GM21447 (cell line): ENCODE data around the gene ATP13A1.
"Not testable (repeated sequence)": the region's sequence is repeated elsewhere in the genome, so short reads cannot be mapped to it uniquely, and the experiment has no call there.

Experiments
- ATAC-seq: cut with Tn5 transposase; IDR thresholded peaks from one replicate; pipeline ENCODE4 v1.9.1; 2021; ENCODE audit not compliant: unreplicated experiment

ATP13A1 gene

GRCh38 chr19:19663256-19664120 lies at the start of gene ATP13A1:
TSS of gene ATP13A1 (minus strand) at chr19:19663676. CDS start at chr19:19663666, 10 bp downstream.
- peak; percentile 61 for ATAC-seq

- ATAC-seq = no peak
Measured at GRCh38 chr19:19711934-19712828, 48.7 kb upstream of the ATP13A1 start.

GRCh38 chr19:19711306-19711933 lies 47.9 kb upstream of the ATP13A1 start:
- no peak for ATAC-seq

DNA sequence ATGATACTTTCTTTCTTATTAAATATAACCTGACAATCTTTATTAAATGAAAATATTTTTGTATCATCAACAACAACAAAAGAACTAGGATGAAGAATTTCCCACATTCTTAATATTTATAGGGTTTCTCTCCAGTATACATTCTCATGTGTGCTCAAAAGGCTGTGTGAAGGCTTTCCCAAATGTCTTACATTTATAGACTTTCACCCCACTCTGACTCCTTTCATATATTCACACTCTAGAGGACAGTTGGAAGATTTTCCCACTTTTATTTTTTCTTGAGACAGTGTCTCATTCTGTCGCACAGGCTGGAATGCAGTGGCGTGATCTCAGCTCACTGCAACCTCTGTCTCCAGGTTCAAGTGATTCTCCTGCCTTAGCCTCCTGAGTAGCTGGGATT lies 47.0 kb upstream of the ATP13A1 start:
- ATAC-seq = no peak

DNA sequence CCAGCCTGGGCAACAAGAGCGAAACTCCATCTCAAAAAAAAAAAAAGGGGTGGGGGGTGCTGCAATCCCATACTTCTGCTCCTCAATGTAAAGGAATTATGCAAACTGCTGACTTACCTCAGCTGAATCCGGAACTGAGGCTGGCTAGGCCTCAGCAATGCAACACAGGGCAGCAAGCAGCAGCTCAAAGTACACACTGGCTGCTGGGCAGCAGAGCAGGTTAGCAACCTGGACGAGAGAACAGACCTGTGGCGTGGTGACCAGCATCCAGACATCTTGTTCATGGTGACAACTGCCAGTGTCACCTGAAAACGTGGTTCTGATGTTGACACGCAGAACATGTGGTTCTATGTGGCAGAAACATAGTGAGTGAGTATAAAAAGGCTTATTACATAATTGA lies 41.4 kb upstream of the ATP13A1 start:
- ATAC-seq = no peak

DNA sequence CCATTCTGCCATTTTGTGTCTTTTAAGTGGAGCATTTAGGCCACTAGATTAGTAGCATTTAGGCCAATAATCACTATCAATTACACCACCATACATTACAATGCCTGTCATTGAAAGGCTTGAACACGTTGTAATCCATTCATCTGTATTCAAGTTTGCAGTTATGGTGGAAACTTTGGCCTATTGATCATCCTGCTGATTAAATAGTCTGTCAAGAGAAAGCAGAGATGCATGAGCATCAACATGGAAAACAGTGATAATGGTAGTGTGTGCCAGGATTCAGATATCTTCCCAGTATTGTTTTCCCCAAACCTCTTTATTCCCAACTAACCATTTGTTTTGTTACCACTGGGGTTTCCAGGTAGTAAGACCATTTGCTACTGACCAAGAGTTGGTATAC lies 37.0 kb upstream of the ATP13A1 start:
- not testable (repeated sequence) for ATAC-seq

GRCh38 chr19:19697589-19697988 lies 34.1 kb upstream of the ATP13A1 start:
- no peak for ATAC-seq

DNA sequence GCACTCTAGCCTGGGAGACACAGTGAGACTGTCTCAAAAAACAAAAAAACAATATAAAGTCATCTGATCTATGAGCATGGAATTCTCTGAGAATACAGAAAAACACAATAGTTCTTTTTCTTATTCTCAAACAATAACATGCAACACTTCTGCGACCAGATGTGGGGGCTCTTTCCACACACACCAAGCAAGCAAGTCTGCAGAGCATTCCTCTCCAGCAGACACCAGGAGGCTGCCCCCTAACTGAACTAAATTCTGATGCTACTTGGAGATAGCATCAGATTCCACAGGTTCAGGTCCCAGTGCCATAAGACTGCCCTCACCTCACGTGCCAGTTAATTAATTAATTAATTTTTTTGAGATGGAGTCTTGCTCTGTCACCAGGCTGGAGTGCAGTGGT lies 32.9 kb upstream of the ATP13A1 start:
- ATAC-seq = no peak

- ATAC-seq = no peak
Measured at GRCh38 chr19:19691683-19692082, 28.2 kb upstream of the ATP13A1 start.

DNA sequence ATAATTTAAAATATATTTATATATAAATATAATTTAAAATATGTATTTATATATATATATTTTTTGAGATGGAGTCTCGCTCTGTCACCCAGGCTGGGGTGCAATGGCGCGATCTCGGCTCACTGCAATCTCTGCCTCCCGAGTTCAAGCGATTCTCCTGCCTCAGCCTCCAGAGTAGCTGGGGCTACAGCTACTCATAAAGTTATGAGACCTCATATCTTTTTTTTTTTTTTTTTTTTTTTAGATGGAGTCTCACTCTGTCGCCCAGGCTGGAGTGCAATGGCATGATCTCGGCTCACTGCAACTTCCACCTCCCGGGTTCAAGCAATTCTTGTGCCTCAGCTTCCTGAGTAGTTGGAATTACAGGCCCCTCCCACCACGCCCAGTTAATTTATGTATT lies 25.5 kb upstream of the ATP13A1 start:
- ATAC-seq = not testable (repeated sequence)

DNA sequence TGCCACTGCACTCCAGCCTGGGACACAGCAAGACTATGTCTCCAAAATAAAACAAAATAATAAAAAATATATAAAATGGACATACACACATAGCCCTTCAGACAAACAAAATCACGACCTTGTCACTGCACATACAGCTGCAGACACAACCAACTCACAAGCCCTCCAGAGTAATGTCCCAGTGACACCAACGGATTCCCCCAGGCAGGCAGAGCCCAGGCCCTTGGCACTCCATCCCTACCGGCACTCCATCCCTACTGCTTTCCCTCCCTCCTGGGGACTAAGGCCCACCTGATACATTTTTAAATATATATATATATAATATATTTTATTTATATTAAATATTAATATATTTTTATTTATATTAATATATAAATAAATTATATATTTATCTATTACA lies 23.6 kb upstream of the ATP13A1 start:
- ATAC-seq = no peak

GRCh38 chr19:19686580-19686979 lies 23.1 kb upstream of the ATP13A1 start:
- no peak for ATAC-seq

GRCh38 chr19:19686119-19686518 lies 22.6 kb upstream of the ATP13A1 start:
- not testable (repeated sequence) for ATAC-seq

- ATAC-seq = no peak
Measured at GRCh38 chr19:19679176-19680073, 15.9 kb upstream of the ATP13A1 start.

- no peak for ATAC-seq
Measured at GRCh38 chr19:19677579-19677978, 14.1 kb upstream of the ATP13A1 start.

DNA sequence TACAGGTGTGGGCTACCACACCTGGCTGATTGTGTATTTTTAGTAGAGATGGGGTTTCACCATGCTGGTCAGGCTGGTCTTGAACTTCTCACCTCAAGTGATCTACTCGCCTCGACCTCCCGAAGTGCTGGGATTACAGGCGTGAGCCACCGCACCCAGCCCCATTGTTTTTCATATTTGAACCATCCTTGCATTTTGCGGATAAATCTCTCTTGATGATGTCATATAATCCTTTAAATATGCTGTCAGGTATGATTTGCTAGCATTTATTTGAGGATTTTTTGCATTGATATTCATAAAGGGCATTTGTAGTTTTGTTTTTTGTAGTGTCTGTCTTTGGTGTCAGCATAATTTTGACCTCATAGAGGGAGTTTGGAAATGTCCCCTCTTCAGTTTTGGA lies 10.8 kb upstream of the ATP13A1 start:
- ATAC-seq = no peak

DNA sequence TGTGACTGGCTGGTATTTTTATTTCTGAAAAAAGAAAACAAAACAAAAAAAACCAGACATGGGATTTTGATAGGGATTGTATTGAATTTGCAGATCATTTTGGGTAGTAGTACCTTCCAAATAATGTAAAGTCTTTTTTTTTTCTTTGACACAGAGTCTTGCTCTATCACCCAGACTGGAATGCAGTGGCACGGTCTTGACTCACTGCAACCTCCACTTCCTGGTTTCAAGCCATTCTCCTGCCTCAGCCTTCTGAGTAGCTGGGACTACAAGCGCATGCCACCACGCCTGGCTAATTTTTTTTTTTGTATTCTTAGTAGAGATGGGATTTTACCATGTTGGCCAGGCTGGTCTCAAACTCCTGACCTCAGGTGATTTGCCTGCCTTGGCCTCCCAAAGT lies 9.3 kb upstream of the ATP13A1 start:
- no peak for ATAC-seq

- no peak for ATAC-seq
Measured at GRCh38 chr19:19670070-19670551, 6.6 kb upstream of the ATP13A1 start.

GRCh38 chr19:19668230-19669012 lies 4.9 kb upstream of the ATP13A1 start, which contains the start of gene ZNF101:
TSS of gene ZNF101 (plus strand) at chr19:19668839. CDS start at chr19:19668964, 125 bp downstream.
- ATAC-seq = peak; percentile 71
